Endothelial cell of umbilical vein (primary cell): ENCODE measurements around the gene CUX1. TPM values are rescaled to one million over a fixed set of nuclear protein-coding genes. Genes with fewer than 3 reads are reported as not detected.

Source experiments
- BruUV-seq: library from RNA; stranded (reverse); fragments of 400-500 nt; replicated peaks from 2 replicates; lab custom pipeline; 2021; lab: Mats Ljungman, UMichigan
- CTCF ChIA-PET: fragments of 300-600, 350-600 bp; sonication (Branson Sonifier 250); formaldehyde crosslinking; loops from one replicate; lab custom pipeline; 2021; ENCODE audit warnings: antibody characterized with exemption, inconsistent platforms; lab: Charles Lee
- POLR2A ChIA-PET: fragments of 300-600, 350-600 bp; sonication (Branson Sonifier 250); formaldehyde crosslinking; loops from one replicate; lab custom pipeline; 2021; ENCODE audit warnings: antibody characterized with exemption, inconsistent platforms; lab: Charles Lee
- DNase-seq: peaks from one replicate; pipeline ENCODE4 v3.0.0-alpha.2; 2011; ENCODE audit warnings: low read depth, low spot score
- FAIRE-seq: peaks from 2 replicates; lab custom pipeline; 2011; peaks lifted over from hg19 to GRCh38; lab: Jason Lieb, UNC
- H2AFZ ChIP-seq: 2 replicates; pipeline ENCODE4 v1.6.0; 2012; ENCODE audit warnings: low read depth, low read length, control low read depth, inconsistent platforms
- H3K27ac ChIP-seq: 2 replicates; pipeline ENCODE4 v1.5.1; 2011; ENCODE audit warnings: low read depth, mild to moderate bottlenecking, control low read depth, low read length, moderate library complexity; ENCODE audit not compliant: insufficient read depth
- H3K27me3 ChIP-seq, 2 experiments: 2 replicates each; pipeline versions ENCODE4 v1.6.0 to v1.6.1; 2011; ENCODE audit warnings: low read length in 2 of 2, mixed read lengths in 1 of 2; ENCODE audit not compliant: control insufficient read depth in 2 of 2, insufficient read depth in 2 of 2
- H3K36me3 ChIP-seq, 2 experiments: 2 replicates in 1 of 2; 3 replicates in 1 of 2; pipeline ENCODE4 v1.5.1; 2011; ENCODE audit warnings: low read length in 2 of 2, mild to moderate bottlenecking in 1 of 2, moderate library complexity in 1 of 2; ENCODE audit not compliant: control insufficient read depth in 2 of 2, insufficient read depth in 2 of 2; ENCODE audit errors: extremely low read depth in 1 of 2
- H3K4me1 ChIP-seq: 3 replicates; pipeline ENCODE4 v1.5.1; 2011; ENCODE audit warnings: mild to moderate bottlenecking, low read length; ENCODE audit not compliant: control insufficient read depth, insufficient read depth; ENCODE audit errors: extremely low read depth
- H3K4me2 ChIP-seq: 2 replicates; pipeline ENCODE4 v1.6.1; 2011; ENCODE audit warnings: low read length, control low read depth, mixed read lengths; ENCODE audit not compliant: insufficient read depth
- H3K4me3 ChIP-seq, 3 experiments: fragments of 200-600 bp in 1 of 3; sonication (generic), shearing (Covaris generic) in 1 of 3; replicated peaks in 1 of 3; 2 replicates each; pipeline ENCODE4 v1.5.1; 2011 to 2016; ENCODE audit warnings: control low read depth in 3 of 3, low read length in 3 of 3, mild to moderate bottlenecking in 2 of 3, inconsistent platforms in 1 of 3, low read depth in 1 of 3, moderate library complexity in 1 of 3; ENCODE audit not compliant: insufficient read depth in 1 of 3
- H3K79me2 ChIP-seq: 2 replicates; pipeline ENCODE4 v1.6.0; 2012; ENCODE audit warnings: low read length, inconsistent platforms; ENCODE audit not compliant: control insufficient read depth, insufficient read depth
- H3K9ac ChIP-seq: replicated peaks from 2 replicates; pipeline ENCODE3; 2011; ENCODE audit warnings: low read length, control low read depth; ENCODE audit not compliant: insufficient read depth; ENCODE audit errors: extremely low read depth
- H3K9me1 ChIP-seq: replicated peaks from 3 replicates; pipeline ENCODE4 v1.6.0; 2011; ENCODE audit warnings: mild to moderate bottlenecking, low read length; ENCODE audit not compliant: control insufficient read depth, insufficient read depth; ENCODE audit errors: extremely low read depth
- H3K9me3 ChIP-seq: replicated peaks from 2 replicates; pipeline ENCODE4 v1.5.1; 2012; ENCODE audit warnings: low read length, inconsistent platforms; ENCODE audit not compliant: control insufficient read depth, insufficient read depth
- H4K20me1 ChIP-seq: replicated peaks from 2 replicates; pipeline ENCODE3; 2011; ENCODE audit warnings: mild to moderate bottlenecking, low read length; ENCODE audit not compliant: control insufficient read depth, insufficient read depth; ENCODE audit errors: extremely low read depth
- EZH2 ChIP-seq: IDR thresholded peaks from 2 replicates; pipeline ENCODE4 v1.6.1; 2012; ENCODE audit warnings: borderline replicate concordance, low read depth, mild to moderate bottlenecking, moderate library complexity, low read length, inconsistent platforms; ENCODE audit not compliant: severe bottlenecking
- FOS ChIP-seq: IDR thresholded peaks from 2 replicates; pipeline ENCODE4 v1.6.1; 2011; ENCODE audit warnings: mild to moderate bottlenecking, low read length, moderate library complexity, borderline replicate concordance; ENCODE audit not compliant: insufficient read depth
- GATA2 ChIP-seq: IDR thresholded peaks from 2 replicates; pipeline ENCODE4 v1.7.0; 2011; ENCODE audit warnings: low read depth, mild to moderate bottlenecking, moderate library complexity, mixed read lengths, low read length; ENCODE audit not compliant: insufficient read length, insufficient read depth
- JUN ChIP-seq: IDR thresholded peaks from 2 replicates; pipeline ENCODE4 v1.6.1; 2011; ENCODE audit warnings: borderline replicate concordance, low read depth; ENCODE audit not compliant: insufficient read length, insufficient read depth
- MYC ChIP-seq: IDR thresholded peaks from one replicate; pipeline ENCODE4 v1.6.1; 2011; ENCODE audit warnings: mild to moderate bottlenecking, low read depth, low read length
- POLR2A ChIP-seq: IDR thresholded peaks from 2 replicates; pipeline ENCODE4 v1.6.1; 2012; ENCODE audit warnings: low read depth, mild to moderate bottlenecking, control low read depth, low read length
- POLR2AphosphoS5 ChIP-seq: IDR thresholded peaks from 2 replicates; pipeline ENCODE4 v1.6.1; 2012; ENCODE audit warnings: low read depth, mild to moderate bottlenecking, control low read depth, low read length, moderate library complexity; ENCODE audit not compliant: insufficient read depth
- dilution Hi-C: fragments of 300-500 bp; cut with MboI; formaldehyde crosslinking; loops from one replicate; pipeline ENCODE4 v1.15.0; 2019; ENCODE audit warnings: low sequenced_read_pairs; ENCODE audit not compliant: extremely low pct_ligation_motif_present
- intact Hi-C: fragments of 100-400 bp; cut with micrococcal nuclease; formaldehyde crosslinking; loops from one replicate; pipeline ENCODE4 v1.10.0; 2022
- polyA plus RNA-seq, 4 experiments: library from polyadenylated mRNA; depleted of rRNA in 3 of 4; stranded (reverse) in 3 of 4; unstranded in 1 of 4; fragments of >200 nt; gene quantifications; 2 replicates each; pipeline versions ENCODE4 v1.2.1 to v1.2.3, GENCODE V29; 2011 to 2012; ENCODE audit warnings: missing spikeins in 1 of 4
- total RNA-seq: library from RNA; stranded (reverse); gene quantifications from 2 replicates; pipeline ENCODE4 v1.2.3, GENCODE V29; 2021
- TF ChIP-seq, protein P1 (sequence below): IDR thresholded peaks from 2 replicates; pipeline ENCODE4 v1.6.1; 2011; ENCODE audit not compliant: insufficient read depth, insufficient read length
- TF ChIP-seq, protein P2 (sequence below), 2 donors: IDR thresholded peaks; 1 replicate in 1 of 2; 2 replicates in 1 of 2; pipeline ENCODE4 v1.5.1; 2011; ENCODE audit warnings: low read length in 2 of 2, mild to moderate bottlenecking in 2 of 2, moderate library complexity in 2 of 2, control low read depth in 1 of 2, inconsistent platforms in 1 of 2, low read depth in 1 of 2; ENCODE audit not compliant: insufficient read depth in 1 of 2; ENCODE audit errors: extremely low read depth in 1 of 2

CUX1 gene
- total and polyA plus RNA-seq, 2 donors (not counting 3 experiments of a cell fraction or from before 2014, with no cell fraction given), result 13.8 to 49.8 TPM

DNA sequence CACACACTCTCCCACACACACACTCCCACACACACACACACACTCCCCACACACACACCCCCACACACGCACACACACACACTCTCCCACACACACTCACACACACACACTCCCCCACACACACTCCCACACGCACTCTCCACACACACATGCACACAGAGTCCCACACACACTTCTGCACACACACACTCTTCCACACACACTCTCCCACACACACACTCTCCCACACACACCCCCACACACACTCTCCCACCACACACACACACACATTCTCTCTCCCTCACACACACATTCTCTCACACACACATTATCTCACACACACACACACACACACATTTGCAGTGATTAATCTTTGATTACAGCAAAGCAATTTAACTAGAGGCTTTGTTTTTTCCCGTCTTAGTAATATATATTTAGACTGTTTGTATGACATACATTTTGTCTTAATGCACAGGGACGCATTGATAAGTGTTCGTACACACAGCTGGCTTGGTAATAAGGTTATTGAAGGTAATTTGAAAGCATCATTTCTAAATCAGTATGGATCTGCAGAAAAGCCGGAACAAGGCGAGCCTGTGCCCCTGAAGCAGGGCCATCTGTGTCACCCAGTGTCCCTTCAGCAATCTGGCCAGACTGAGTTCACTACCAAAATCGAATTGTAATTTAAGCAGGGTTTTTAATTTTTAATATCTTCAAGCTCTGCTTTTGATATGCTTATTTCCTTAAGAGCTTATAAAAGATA, 399.3 kb downstream of the CUX1 start:
- dilution Hi-C loops, result no loop called here
- FAIRE-seq, result no peak

More for the DNA sequence above, 399.3 kb downstream of the CUX1 start:
- Histone ChIP-seq H3K9me3 (no peaks in the 10 kb centered on the region), H2AFZ (no peak overlapping the region), H4K20me1 (no peaks in the 10 kb centered on the region), H3K4me1 (peaks cover 9% of the 10 kb centered on the region), H3K4me3 (no peak overlapping the region), H3K9ac (no peak overlapping the region), H3K36me3 (peaks cover 0 to 2% of the 10 kb centered on the region in 2 experiments), H3K9me1 (no peaks in the 10 kb centered on the region), H3K27ac (no peak overlapping the region), H3K27me3 (no peaks in the 10 kb centered on the region), H3K79me2 (no peaks in the 10 kb centered on the region), H3K4me2 (no peak overlapping the region)
- intact Hi-C loops, result no loop called here
- no peak for TF ChIP-seq POLR2AphosphoS5
- TF ChIP-seq POLR2A, result no peak
- no peak for TF ChIP-seq EZH2
- no peak for TF ChIP-seq FOS
- TF ChIP-seq GATA2, result no peak
- no peak for TF ChIP-seq JUN
- TF ChIP-seq, protein P1, sequence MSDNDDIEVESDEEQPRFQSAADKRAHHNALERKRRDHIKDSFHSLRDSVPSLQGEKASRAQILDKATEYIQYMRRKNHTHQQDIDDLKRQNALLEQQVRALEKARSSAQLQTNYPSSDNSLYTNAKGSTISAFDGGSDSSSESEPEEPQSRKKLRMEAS, result no peak
- TF ChIP-seq MYC, result no peak
- TF ChIP-seq, protein P2, sequence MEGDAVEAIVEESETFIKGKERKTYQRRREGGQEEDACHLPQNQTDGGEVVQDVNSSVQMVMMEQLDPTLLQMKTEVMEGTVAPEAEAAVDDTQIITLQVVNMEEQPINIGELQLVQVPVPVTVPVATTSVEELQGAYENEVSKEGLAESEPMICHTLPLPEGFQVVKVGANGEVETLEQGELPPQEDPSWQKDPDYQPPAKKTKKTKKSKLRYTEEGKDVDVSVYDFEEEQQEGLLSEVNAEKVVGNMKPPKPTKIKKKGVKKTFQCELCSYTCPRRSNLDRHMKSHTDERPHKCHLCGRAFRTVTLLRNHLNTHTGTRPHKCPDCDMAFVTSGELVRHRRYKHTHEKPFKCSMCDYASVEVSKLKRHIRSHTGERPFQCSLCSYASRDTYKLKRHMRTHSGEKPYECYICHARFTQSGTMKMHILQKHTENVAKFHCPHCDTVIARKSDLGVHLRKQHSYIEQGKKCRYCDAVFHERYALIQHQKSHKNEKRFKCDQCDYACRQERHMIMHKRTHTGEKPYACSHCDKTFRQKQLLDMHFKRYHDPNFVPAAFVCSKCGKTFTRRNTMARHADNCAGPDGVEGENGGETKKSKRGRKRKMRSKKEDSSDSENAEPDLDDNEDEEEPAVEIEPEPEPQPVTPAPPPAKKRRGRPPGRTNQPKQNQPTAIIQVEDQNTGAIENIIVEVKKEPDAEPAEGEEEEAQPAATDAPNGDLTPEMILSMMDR (IDR thresholded peaks at IDR 0.05; ENCODE audit: extremely low read depth in 1 of 2, insufficient read depth in 1 of 2, low read depth in 1 of 2, low read length in 2 of 2), result no peak
- BruUV-seq, result no TSS peak
- POLR2A ChIA-PET, result no interaction called here
- CTCF ChIA-PET, result no interaction called here
- DNase-seq, result no peak
